A673 (cell line): ENCODE measurements around the gene TF.

ENCODE experiments used
- EZH2 ChIP-seq: fragments of 200-600 bp; sonication (generic); IDR thresholded peaks from 2 replicates; pipeline ENCODE4 v1.6.1; 2017; ENCODE audit warnings: borderline replicate concordance, low read depth, mild to moderate bottlenecking, mixed read lengths, antibody characterized with exemption, low read length; ENCODE audit not compliant: poor library complexity, severe bottlenecking
- TF ChIP-seq, protein P1 (sequence below): fragments of 300-800, 200-600 bp; sonication (generic); conservative IDR thresholded peaks from 2 replicates; pipeline ENCODE4 v1.5.1; 2017; ENCODE audit warnings: low read depth, mild to moderate bottlenecking, antibody characterized with exemption, low read length, moderate library complexity, mixed read lengths

DNA sequence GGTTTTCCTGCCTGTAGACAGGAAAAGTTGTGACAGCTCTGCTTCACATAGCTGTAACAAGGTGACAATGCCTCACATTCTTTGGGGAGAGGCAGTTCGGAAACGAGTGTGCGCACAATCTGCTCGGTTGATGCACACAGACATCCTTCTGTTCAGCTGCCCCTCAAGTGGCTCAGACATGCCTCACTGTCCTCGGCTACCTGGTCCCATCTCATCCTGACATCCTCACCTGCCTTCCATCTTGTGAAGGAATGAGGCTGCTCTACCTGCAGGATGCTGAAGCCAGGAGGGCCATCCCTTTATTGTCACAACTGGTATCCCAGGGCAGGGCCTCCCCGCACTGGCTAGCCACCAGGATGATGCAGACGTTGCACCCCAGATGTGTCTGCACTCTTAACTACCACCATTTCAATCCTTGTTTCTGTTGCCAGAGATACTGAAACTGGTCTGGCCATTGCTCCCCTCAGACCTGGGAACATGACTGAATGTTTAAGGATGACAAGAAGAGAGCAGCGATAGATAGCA is 78.8 kb downstream of the TF start:
- TF ChIP-seq, protein P1, sequence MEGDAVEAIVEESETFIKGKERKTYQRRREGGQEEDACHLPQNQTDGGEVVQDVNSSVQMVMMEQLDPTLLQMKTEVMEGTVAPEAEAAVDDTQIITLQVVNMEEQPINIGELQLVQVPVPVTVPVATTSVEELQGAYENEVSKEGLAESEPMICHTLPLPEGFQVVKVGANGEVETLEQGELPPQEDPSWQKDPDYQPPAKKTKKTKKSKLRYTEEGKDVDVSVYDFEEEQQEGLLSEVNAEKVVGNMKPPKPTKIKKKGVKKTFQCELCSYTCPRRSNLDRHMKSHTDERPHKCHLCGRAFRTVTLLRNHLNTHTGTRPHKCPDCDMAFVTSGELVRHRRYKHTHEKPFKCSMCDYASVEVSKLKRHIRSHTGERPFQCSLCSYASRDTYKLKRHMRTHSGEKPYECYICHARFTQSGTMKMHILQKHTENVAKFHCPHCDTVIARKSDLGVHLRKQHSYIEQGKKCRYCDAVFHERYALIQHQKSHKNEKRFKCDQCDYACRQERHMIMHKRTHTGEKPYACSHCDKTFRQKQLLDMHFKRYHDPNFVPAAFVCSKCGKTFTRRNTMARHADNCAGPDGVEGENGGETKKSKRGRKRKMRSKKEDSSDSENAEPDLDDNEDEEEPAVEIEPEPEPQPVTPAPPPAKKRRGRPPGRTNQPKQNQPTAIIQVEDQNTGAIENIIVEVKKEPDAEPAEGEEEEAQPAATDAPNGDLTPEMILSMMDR, result no peak
- TF ChIP-seq EZH2, result no peak
